Panc1 (cell line): ENCODE data around the gene ZNF558. TPM values are rescaled to one million over a fixed set of nuclear protein-coding genes. Genes with fewer than 3 reads are reported as not detected.

Experiments used
- ATAC-seq: fragments of 200-7000 bp; cut with Tn5 transposase; 2 replicates; pipeline ENCODE4 v1.9.1; 2020; ENCODE audit warnings: mild to moderate bottlenecking, moderate library complexity
- BruUV-seq: library from RNA; stranded (reverse); fragments of 400-500 nt; replicated peaks from 2 replicates; lab custom pipeline; 2021; lab: Mats Ljungman, UMichigan
- CTCF ChIA-PET: fragments of 300-600 bp; sonication (Branson Sonifier 250); formaldehyde crosslinking; loops from one replicate; lab custom pipeline; 2022; ENCODE audit warnings: antibody characterized with exemption; lab: Charles Lee
- POLR2A ChIA-PET: fragments of 300-600 bp; sonication (Branson Sonifier 250); formaldehyde crosslinking; loops from one replicate; lab custom pipeline; 2022; ENCODE audit warnings: antibody characterized with exemption; lab: Charles Lee
- DNase-seq: peaks from one replicate; pipeline ENCODE4 v3.0.0-alpha.2; 2010; ENCODE audit warnings: low read depth, low spot score
- H3K27ac ChIP-seq: 2 replicates; pipeline ENCODE4 v1.5.1; 2011; ENCODE audit warnings: mild to moderate bottlenecking, low read length, inconsistent platforms
- H3K27me3 ChIP-seq: fragments of 200-500 bp; sonication (Bioruptor generic); 2 replicates; pipeline ENCODE4 v1.6.0; 2014; ENCODE audit warnings: low read length, inconsistent platforms; ENCODE audit not compliant: control insufficient read depth, insufficient read depth
- H3K36me3 ChIP-seq: fragments of 200-500 bp; sonication (Bioruptor generic); 2 replicates; pipeline ENCODE4 v1.5.1; 2014; ENCODE audit warnings: inconsistent platforms, mild to moderate bottlenecking, low read length, moderate library complexity; ENCODE audit not compliant: control insufficient read depth, insufficient read depth
- H3K4me1 ChIP-seq: 2 replicates; pipeline ENCODE4 v1.5.1; 2011; ENCODE audit warnings: inconsistent platforms, mild to moderate bottlenecking, low read length, moderate library complexity; ENCODE audit not compliant: control insufficient read depth, insufficient read depth
- H3K4me3 ChIP-seq, 2 experiments: 2 replicates each; pipeline ENCODE4 v1.5.1; 2011 to 2012; ENCODE audit warnings: low read depth in 2 of 2, low read length in 2 of 2, mild to moderate bottlenecking in 2 of 2, inconsistent platforms in 1 of 2, moderate library complexity in 1 of 2
- H3K9me3 ChIP-seq: fragments of 200-500 bp; sonication (Bioruptor generic); 2 replicates; pipeline ENCODE4 v1.5.1; 2014; ENCODE audit warnings: low read depth, mild to moderate bottlenecking, inconsistent platforms, low read length, moderate library complexity; ENCODE audit not compliant: control insufficient read depth, insufficient read depth
- POLR2AphosphoS5 ChIP-seq: IDR thresholded peaks from 2 replicates; pipeline ENCODE4 v1.6.1; 2012; ENCODE audit warnings: mild to moderate bottlenecking, low read depth, low read length, moderate library complexity
- SIN3A ChIP-seq: IDR thresholded peaks from 2 replicates; pipeline ENCODE4 v1.6.1; 2012; ENCODE audit warnings: low read depth, mild to moderate bottlenecking, low read length, moderate library complexity, borderline replicate concordance; ENCODE audit not compliant: insufficient read depth
- TCF7L2 ChIP-seq: IDR thresholded peaks from 2 replicates; pipeline ENCODE4 v1.6.1; 2011; ENCODE audit warnings: mild to moderate bottlenecking, low read depth, low read length, inconsistent platforms
- in situ Hi-C: cut with HindIII; loops from 2 replicates; pipeline ENCODE4 v1.10.0; 2016; ENCODE audit warnings: low sequenced_read_pairs, low pct_unique_long_range_greater_than_20kb
- intact Hi-C: fragments of 100-400 bp; cut with micrococcal nuclease; formaldehyde crosslinking; loops from one replicate; pipeline ENCODE4 v1.10.0; 2022; ENCODE audit not compliant: unreplicated experiment
- total RNA-seq: library from RNA; stranded (reverse); gene quantifications from one replicate; pipeline ENCODE4 v1.2.1, GENCODE V29; 2021; ENCODE audit not compliant: unreplicated experiment
- TF ChIP-seq, protein P1 (sequence below): fragments of 450-650 bp; IDR thresholded peaks from 2 replicates; pipeline ENCODE4 v1.5.1; 2017; ENCODE audit warnings: mild to moderate bottlenecking
- TF ChIP-seq, protein P2 (sequence below), 2 experiments: IDR thresholded peaks; 2 replicates each; pipeline ENCODE4 v1.6.1; 2011 to 2012; ENCODE audit warnings: low read depth in 2 of 2, control low read depth in 1 of 2, low read length in 1 of 2, mild to moderate bottlenecking in 1 of 2, moderate library complexity in 1 of 2; ENCODE audit not compliant: insufficient read depth in 1 of 2

ZNF558 gene
- total RNA-seq, 1 experiment from 2014 or later = 43.3 TPM

DNA sequence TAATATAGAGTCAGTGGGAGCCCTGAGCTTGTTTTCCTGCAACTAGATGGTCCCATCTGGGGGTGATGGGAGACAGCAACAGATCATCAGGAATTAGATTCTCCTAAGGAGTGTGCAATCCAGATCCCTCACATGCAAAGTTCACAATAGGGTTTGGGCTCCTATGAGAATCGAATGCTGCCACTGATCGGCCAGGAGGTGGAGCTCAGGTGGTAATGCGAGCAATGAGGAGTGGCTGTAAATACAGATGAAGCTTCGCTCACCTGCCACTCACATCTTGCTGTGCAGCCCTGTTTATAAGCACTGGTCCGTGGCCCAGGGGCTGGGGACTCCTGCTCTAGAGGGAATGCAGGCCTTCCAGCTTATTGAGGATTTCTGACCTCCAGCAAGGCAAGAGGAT lies 5.7 kb downstream of the ZNF558 start:
- no peaks in the 10 kb centered on the region for H3K27me3 ChIP-seq
- TF ChIP-seq, protein P1, sequence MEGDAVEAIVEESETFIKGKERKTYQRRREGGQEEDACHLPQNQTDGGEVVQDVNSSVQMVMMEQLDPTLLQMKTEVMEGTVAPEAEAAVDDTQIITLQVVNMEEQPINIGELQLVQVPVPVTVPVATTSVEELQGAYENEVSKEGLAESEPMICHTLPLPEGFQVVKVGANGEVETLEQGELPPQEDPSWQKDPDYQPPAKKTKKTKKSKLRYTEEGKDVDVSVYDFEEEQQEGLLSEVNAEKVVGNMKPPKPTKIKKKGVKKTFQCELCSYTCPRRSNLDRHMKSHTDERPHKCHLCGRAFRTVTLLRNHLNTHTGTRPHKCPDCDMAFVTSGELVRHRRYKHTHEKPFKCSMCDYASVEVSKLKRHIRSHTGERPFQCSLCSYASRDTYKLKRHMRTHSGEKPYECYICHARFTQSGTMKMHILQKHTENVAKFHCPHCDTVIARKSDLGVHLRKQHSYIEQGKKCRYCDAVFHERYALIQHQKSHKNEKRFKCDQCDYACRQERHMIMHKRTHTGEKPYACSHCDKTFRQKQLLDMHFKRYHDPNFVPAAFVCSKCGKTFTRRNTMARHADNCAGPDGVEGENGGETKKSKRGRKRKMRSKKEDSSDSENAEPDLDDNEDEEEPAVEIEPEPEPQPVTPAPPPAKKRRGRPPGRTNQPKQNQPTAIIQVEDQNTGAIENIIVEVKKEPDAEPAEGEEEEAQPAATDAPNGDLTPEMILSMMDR = no peak; the same call in 1 of the 2 replicates
- TF ChIP-seq TCF7L2 = no peak
- no peak for TF ChIP-seq POLR2AphosphoS5
- TF ChIP-seq SIN3A = no peak
- TF ChIP-seq, protein P2, sequence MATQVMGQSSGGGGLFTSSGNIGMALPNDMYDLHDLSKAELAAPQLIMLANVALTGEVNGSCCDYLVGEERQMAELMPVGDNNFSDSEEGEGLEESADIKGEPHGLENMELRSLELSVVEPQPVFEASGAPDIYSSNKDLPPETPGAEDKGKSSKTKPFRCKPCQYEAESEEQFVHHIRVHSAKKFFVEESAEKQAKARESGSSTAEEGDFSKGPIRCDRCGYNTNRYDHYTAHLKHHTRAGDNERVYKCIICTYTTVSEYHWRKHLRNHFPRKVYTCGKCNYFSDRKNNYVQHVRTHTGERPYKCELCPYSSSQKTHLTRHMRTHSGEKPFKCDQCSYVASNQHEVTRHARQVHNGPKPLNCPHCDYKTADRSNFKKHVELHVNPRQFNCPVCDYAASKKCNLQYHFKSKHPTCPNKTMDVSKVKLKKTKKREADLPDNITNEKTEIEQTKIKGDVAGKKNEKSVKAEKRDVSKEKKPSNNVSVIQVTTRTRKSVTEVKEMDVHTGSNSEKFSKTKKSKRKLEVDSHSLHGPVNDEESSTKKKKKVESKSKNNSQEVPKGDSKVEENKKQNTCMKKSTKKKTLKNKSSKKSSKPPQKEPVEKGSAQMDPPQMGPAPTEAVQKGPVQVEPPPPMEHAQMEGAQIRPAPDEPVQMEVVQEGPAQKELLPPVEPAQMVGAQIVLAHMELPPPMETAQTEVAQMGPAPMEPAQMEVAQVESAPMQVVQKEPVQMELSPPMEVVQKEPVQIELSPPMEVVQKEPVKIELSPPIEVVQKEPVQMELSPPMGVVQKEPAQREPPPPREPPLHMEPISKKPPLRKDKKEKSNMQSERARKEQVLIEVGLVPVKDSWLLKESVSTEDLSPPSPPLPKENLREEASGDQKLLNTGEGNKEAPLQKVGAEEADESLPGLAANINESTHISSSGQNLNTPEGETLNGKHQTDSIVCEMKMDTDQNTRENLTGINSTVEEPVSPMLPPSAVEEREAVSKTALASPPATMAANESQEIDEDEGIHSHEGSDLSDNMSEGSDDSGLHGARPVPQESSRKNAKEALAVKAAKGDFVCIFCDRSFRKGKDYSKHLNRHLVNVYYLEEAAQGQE (IDR thresholded peaks at IDR 0.05; ENCODE audit: insufficient read depth in 1 of 2, low read depth in 2 of 2, low read length in 1 of 2) = no peak
- no peaks in the 10 kb centered on the region; the same call in none of the 2 replicates for H3K36me3 ChIP-seq
- H3K9me3 ChIP-seq = no peaks in the 10 kb centered on the region
- H3K4me3 ChIP-seq = no peak overlapping the region
- ATAC-seq = 0 out of 2 replicates have a peak, but pooled peaks have one; percentile 51
- DNase-seq = no peak
- H3K4me1 ChIP-seq = no peaks in the 10 kb centered on the region; the same call in 1 of the 2 replicates
- ChIA-PET POLR2A (no interaction called here), CTCF (no interaction called here)
- no TSS peak for BruUV-seq
- H3K27ac ChIP-seq = no peak overlapping the region
- in situ Hi-C loops = no loop called here
- intact Hi-C loops = no loop called here

DNA sequence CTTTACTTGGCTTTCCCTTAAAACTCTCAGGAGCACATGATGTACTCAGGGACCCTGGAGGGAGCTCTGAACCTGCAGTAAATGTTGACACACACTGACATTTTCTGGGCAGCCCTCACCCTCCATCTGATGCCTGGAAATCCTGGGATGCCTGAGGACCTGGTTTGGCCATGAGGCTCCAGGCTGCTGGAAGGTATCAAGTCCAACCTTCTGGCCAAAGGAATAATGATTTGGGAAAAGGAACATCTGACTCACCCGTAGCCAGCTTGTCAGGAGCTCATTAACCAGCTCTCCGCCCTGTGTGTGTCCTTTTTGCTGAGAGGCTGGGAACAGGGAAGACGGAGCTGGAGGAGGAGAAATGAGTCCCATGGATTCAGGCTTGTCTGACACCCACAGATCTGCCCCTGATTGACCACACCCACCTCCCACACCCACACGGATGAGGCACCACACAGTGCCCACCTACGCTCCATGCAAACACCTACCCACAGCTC lies 10.3 kb downstream of the ZNF558 start:
- POLR2A ChIA-PET = no interaction called here
- BruUV-seq = no TSS peak

More for the DNA sequence above, 10.3 kb downstream of the ZNF558 start:
- Histone ChIP-seq H3K36me3 (peaks cover 4% of the 10 kb centered on the region), H3K27me3 (no peaks in the 10 kb centered on the region), H3K4me1 (no peaks in the 10 kb centered on the region), H3K9me3 (peaks cover 12% of the 10 kb centered on the region; the same call in 1 of the 2 replicates), H3K4me3 (no peak overlapping the region), H3K27ac (no peak overlapping the region)
- CTCF ChIA-PET = no interaction called here
- in situ Hi-C loops = no loop called here
- no peak for DNase-seq
- no peak for TF ChIP-seq POLR2AphosphoS5
- TF ChIP-seq, protein P2 (IDR thresholded peaks at IDR 0.05; ENCODE audit: insufficient read depth in 1 of 2, low read depth in 2 of 2, low read length in 1 of 2) = no peak
- TF ChIP-seq, protein P1 = no peak
- TF ChIP-seq TCF7L2 = no peak
- TF ChIP-seq SIN3A = no peak
- intact Hi-C loops = no loop called here
- ATAC-seq = no peak
